Stimulated activated memory B cell treated with anti-CD40 and anti-IgM and Interleukin-4, amounts not matched to agents 10 μg/mL and 1 μg/mL and 100 μg/mL, for 72 hours (primary cell): ENCODE data around the gene PRPF19.

ENCODE experiments used
- ATAC-seq: fragments of 150-1000 bp; cut with Tn5 transposase; 2 replicates; pipeline ENCODE4 v1.10.0; 2021
- H3K27ac Mint-ChIP-seq: one replicate; pipeline ENCODE4 v1.8.0; 2022; ENCODE audit warnings: mild to moderate bottlenecking, mixed read lengths
- H3K27me3 Mint-ChIP-seq: one replicate; pipeline ENCODE4 v1.8.0; 2022; ENCODE audit warnings: mixed read lengths
- H3K36me3 Mint-ChIP-seq: one replicate; pipeline ENCODE4 v1.8.0; 2022; ENCODE audit warnings: mixed read lengths
- H3K4me1 Mint-ChIP-seq: one replicate; pipeline ENCODE4 v1.8.0; 2022; ENCODE audit warnings: mixed read lengths
- H3K4me3 Mint-ChIP-seq: one replicate; pipeline ENCODE4 v1.8.0; 2022; ENCODE audit warnings: mild to moderate bottlenecking, moderate library complexity, mixed read lengths
- H3K9me3 Mint-ChIP-seq: one replicate; pipeline ENCODE4 v1.8.0; 2022; ENCODE audit warnings: mixed read lengths

The PRPF19 gene

GRCh38 chr11:60847281-60847680, 59.1 kb downstream of the PRPF19 start:
- Mint-ChIP-seq H3K36me3 (peaks cover 54% of the 10 kb centered on the region), H3K27ac (no peak overlapping the region), H3K27me3 (no peaks in the 10 kb centered on the region), H3K4me1 (peaks cover 32% of the 10 kb centered on the region), H3K4me3 (no peak overlapping the region), H3K9me3 (no peaks in the 10 kb centered on the region)
- ATAC-seq, result no peak

GRCh38 chr11:60845338-60845737, 61.0 kb downstream of the PRPF19 start:
- H3K27ac Mint-ChIP-seq, result peak overlapping the region; percentile 86
- no peak for ATAC-seq
- H3K27me3 Mint-ChIP-seq, result no peaks in the 10 kb centered on the region
- H3K9me3 Mint-ChIP-seq, result no peaks in the 10 kb centered on the region
- H3K36me3 Mint-ChIP-seq, result peaks cover 35% of the 10 kb centered on the region
- no peak overlapping the region for H3K4me3 Mint-ChIP-seq
- peaks cover 44% of the 10 kb centered on the region for H3K4me1 Mint-ChIP-seq

GRCh38 chr11:60844870-60845221, 61.5 kb downstream of the PRPF19 start:
- Mint-ChIP-seq H3K27me3 (no peaks in the 10 kb centered on the region), H3K36me3 (peaks cover 30% of the 10 kb centered on the region), H3K4me3 (peak overlapping the region; percentile 14), H3K9me3 (no peaks in the 10 kb centered on the region), H3K4me1 (peaks cover 44% of the 10 kb centered on the region), H3K27ac (peak overlapping the region; percentile 86)
- no peak for ATAC-seq

GRCh38 chr11:60844045-60844869, 62.1 kb downstream of the PRPF19 start:
- Mint-ChIP-seq H3K27me3 (no peaks in the 10 kb centered on the region), H3K4me1 (peaks cover 44% of the 10 kb centered on the region), H3K27ac (peak overlapping the region; percentile 86), H3K4me3 (peak overlapping the region; percentile 90), H3K36me3 (peaks cover 24% of the 10 kb centered on the region), H3K9me3 (no peaks in the 10 kb centered on the region)
- ATAC-seq, result no peak

- Mint-ChIP-seq H3K9me3 (no peaks in the 10 kb centered on the region), H3K27me3 (no peaks in the 10 kb centered on the region), H3K4me3 (peak overlapping the region; percentile 90), H3K27ac (peak overlapping the region; percentile 86), H3K4me1 (peaks cover 44% of the 10 kb centered on the region), H3K36me3 (peaks cover 14% of the 10 kb centered on the region)
- ATAC-seq, result no peak
Observed at GRCh38 chr11:60842668-60843600, 63.5 kb downstream of the PRPF19 start.

- Mint-ChIP-seq H3K27me3 (no peaks in the 10 kb centered on the region), H3K27ac (peak within 1 kb of the TSS; percentile 86), H3K4me3 (peak within 1 kb of the TSS; percentile 90), H3K9me3 (no peaks in the 10 kb centered on the region), H3K36me3 (peaks cover 9% of the 10 kb centered on the region), H3K4me1 (peaks cover 44% of the 10 kb centered on the region)
- ATAC-seq, result peak; percentile 94
Observed at GRCh38 chr11:60841797-60842667, 64.4 kb downstream of the PRPF19 start, which contains the start of gene CCDC86. Gene CCDC86 (plus strand): TSS chr11:60842113. CDS start chr11:60842125, 12 bp downstream.
